Measurements from ENCODE around the gene BMP10.
"Not testable (repeated sequence)": the region's sequence is repeated elsewhere in the genome, so short reads cannot be mapped to it uniquely, and the experiment has no call there.

Gene BMP10

GRCh38 chr2:68895981-68896380 lies 24.8 kb upstream of the BMP10 start:
- not testable (repeated sequence) for DNase-seq (ENCODE audit: low spot score)

DNA sequence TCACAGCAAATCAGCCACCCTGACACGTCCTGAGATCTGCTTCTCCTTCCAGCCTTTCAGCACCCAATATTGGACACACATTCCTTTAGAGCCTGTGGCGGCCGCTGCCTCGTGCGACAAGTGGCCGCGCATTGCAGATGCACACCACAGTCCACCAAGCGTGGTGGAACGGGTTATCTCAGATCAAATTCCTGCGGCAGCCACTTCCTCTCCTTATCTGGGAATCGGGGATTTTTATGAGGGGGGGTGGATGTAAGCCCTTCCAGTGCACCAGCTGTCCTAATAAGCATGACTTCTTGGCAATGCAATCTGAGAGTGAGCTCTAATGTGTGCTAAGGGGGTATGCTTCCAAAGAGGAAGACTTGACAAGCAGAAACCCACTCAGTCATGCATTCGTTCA lies 18.3 kb upstream of the BMP10 start:
- DNase-seq (ENCODE audit: low spot score), result peak; percentile 79

GRCh38 chr2:68889021-68889420 lies 17.8 kb upstream of the BMP10 start:
- no peak for DNase-seq (ENCODE audit: low spot score)

- DNase-seq (ENCODE audit: low spot score), result no peak
Measured at GRCh38 chr2:68888038-68888704, 17.0 kb upstream of the BMP10 start.

- no peak for DNase-seq (ENCODE audit: low spot score)
Measured at GRCh38 chr2:68885811-68886075, 14.5 kb upstream of the BMP10 start.

- DNase-seq (ENCODE audit: low spot score), result no peak
Measured at GRCh38 chr2:68885074-68885810, 14.0 kb upstream of the BMP10 start.

DNA sequence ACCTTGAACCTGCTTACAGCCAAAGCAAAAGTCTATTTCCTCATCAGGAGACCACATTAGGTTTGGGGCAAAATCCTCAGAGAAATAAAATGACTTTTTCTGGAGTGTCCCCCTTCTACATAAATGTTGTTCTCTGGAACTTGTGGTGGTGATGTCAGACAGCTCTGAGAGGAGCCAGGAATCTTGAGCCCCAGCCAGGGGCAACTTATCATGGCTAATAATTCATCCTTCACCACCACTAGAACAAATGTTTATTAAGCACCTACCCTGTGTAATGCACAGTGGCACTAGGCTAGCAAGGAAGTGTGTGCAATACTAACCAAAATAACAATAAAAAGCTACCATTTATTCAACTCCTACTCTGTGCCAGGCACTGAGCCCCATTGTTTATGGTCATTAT lies 9.0 kb upstream of the BMP10 start:
- DNase-seq (ENCODE audit: low spot score), result no peak

GRCh38 chr2:68879296-68879695 lies 8.1 kb upstream of the BMP10 start:
- DNase-seq (ENCODE audit: low spot score), result no peak

GRCh38 chr2:68878753-68879152 lies 7.6 kb upstream of the BMP10 start:
- no peak for DNase-seq (ENCODE audit: low spot score)

DNA sequence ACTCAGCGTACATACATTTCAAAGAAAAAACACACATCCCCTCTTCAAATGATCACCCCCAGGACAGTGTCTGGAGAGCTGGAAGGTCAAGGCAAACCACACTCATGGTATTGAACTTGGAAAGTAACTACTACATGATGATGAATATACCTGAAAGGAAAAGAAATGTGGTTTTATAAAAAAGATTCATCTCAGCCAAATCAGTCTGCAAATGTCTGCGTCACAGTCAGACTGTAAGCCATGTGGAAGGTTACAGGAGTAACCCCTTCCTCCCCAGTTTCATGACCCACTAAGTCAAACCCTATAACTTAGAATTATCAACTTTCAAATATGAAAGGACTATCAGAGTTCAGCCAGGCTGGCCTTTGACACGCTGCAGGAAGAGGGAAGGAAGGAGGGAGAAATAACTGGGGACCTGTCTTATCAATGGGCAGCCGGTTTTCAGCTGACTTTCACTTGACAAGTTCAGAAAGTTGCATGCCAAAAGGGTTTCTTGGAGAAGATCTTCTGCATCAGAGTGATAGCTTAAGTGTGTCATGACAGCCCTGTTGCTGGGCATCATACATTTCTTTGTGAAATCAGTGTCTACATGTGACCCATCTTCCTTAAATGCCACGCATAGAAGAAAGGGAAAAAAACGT lies 7.0 kb upstream of the BMP10 start:
- no peak for DNase-seq (ENCODE audit: low spot score)

DNA sequence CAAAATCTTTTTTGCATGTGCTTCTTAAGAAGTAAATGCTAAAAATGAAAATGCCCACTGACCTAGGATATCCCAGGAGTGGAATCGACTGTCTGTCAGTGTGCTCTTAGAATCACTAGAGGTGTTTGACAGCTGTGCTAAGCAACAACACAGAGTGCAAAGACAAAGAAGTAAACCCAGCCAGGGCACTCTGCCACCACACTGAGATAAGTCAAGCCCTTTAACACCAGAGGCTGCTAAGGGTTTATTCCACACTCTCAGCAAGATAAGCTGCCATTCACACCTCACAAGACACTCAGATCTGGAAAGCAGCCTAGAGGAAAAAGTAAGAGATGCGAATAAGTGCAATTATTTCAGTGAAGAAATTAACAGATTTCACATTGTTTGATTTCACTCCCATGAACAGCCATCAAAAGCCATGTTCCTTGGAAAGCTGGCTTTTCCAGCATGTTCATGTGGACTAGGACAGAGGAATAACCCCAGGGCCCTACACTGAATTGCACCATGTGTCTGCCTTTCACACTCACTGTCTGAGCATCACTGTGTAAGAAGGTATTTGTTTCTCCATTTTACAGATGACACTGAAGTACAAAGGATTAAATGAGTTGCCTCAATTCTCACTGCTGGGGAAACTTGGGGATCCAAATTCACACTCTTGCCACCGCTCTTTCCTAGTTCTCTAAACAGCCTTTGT lies 6.0 kb upstream of the BMP10 start:
- DNase-seq (ENCODE audit: low spot score), result no peak

DNA sequence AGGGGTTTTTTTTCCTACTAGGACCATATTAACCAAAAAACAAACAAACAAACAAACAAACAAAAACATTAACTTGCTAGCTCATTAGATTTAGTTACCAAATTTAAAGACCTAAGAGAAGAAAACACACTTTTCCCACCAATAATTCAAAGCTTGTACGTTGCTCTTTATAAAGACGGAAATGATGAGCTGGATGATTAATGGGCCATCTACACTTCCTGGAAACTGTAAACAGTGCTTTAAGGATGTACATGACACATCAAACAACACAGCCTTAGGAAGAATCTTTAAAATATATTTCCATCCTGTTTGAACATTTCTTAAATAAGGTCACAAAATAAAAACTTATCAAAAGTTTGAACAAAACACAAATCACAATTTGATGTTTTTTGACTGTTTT lies 982 bp downstream of the BMP10 start:
- no peak for DNase-seq (ENCODE audit: low spot score)

- no peak for DNase-seq (ENCODE audit: low spot score)
Measured at GRCh38 chr2:68865108-68865507, 6.1 kb downstream of the BMP10 start.

DNA sequence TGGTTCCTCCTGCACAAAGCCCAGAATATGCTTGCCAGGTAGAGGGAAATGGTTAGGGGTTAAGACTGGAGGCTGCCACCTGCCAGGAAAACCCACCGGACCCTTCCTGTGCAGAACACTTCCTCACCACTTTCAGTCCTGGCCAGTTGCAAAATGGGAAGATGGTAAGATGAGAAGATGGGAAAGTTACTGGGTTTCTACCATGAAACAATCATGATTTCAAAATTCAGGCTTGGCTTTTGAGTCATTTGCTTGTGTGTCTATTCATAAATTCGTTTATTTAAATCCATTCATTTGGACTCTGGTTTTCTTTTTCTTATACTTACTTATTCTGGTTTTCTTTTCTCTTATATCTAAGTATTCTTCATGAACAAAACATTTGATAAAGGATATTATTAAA lies 7.2 kb downstream of the BMP10 start:
- DNase-seq (ENCODE audit: low spot score), result no peak

DNA sequence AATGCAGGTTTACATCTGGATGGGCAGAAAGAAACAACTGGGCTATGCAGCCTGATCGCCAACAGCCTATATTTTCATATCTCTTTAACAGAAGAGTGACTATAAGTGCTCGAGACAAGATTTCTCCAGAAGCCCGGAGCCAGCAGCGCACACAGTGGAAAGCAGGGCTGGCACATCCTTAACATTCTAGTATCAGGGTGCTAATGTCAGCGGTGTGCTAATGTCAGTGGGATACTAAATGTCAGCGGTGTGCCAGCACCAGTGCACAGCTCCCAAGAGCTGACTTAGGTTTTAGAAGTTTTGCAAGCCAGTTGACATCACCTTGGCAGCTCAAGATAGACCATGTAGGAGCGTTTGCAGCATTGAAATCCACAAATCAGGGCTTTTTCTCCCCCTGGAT lies 8.3 kb downstream of the BMP10 start:
- DNase-seq (ENCODE audit: low spot score), result no peak

GRCh38 chr2:68861330-68861729 lies 9.9 kb downstream of the BMP10 start:
- no peak for DNase-seq (ENCODE audit: low spot score)

- no peak for DNase-seq (ENCODE audit: low spot score)
Measured at GRCh38 chr2:68860111-68860510, 11.1 kb downstream of the BMP10 start.

DNA sequence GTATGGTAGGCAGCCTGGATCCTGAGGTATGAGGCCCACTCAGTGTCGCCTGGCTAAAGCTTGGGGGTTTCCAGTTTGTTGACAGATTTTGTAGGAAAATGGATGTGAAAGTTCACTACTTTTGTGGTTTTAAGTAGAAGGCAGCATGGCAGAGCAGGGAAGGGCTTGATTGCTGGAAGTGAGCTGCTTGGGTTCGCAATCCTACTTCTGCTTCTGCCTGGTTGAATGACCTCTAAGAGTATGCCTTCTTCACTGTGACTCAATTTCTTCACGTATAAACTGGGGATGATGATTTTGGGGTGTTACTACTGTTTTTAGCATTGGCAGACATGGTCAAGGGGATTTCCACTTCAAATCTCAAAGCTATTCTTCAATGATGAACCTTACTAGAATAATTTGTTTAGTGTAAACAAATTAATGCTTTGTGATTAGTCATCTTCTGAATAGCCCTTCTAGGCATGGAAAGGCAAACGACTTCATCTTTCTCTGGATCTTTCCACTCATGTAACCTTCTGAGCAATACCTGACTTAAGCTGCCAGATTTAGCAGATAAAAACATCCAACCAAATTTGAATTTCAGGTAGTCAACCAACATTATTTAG lies 13.2 kb downstream of the BMP10 start:
- DNase-seq (ENCODE audit: low spot score), result no peak

GRCh38 chr2:68857202-68857845 lies 13.9 kb downstream of the BMP10 start:
- no peak for DNase-seq (ENCODE audit: low spot score)

DNA sequence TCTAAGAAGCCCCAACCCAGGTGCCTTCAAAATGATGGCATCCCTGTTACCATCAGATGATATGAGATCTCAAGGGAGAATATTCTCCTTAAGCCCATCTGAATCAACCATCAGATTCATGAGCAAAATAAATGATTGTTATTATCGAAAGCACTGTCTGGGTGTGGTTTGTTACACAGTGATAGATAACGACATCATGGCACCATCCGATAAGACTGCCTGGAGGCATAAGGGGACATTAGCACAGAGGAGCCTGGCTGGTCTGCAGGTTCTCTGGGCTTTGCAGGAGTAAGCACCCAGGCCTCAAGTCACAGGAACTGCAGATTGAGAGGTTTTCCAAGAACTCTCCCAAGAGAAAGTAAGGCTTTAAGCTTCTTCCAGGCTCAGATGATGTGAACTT lies 15.6 kb downstream of the BMP10 start:
- no peak for DNase-seq (ENCODE audit: low spot score)

DNA sequence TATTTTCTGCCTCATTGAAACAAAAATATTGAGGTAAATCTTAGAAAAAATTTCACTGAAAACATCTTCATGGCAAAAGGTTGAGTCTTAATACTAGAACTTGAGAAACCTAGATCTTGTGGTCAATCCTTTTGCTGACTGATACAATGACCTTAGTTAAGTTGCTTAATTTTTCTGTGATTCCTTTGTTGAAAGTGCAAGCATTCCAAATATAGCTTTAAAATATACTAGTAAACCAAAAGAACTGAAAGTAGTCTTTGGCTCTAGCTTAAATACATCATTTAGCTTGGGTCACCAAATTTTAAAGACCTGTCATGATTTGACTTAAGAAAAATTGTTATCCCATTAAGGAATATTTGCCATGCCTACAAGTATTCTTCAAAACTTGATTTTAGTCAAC lies 16.7 kb downstream of the BMP10 start:
- no peak for DNase-seq (ENCODE audit: low spot score)

DNA sequence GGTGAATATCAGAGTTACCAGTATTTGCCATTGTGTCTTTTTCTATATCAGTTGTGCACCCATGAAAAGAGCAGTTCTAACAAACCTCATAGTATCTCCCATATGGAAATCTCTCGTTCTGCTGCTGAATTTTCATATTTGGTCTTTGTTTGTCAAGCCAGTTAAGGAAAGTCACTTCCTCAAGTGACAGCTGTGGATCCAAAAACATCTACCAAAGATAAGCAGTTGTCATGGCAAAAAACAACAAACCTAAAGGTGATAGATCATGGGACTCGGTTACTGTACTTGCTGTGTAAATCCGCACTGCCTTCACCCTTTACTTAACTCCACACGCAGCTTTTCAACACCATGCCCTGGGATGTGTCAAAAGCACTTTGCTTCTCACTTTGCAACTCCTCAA lies 17.3 kb downstream of the BMP10 start:
- DNase-seq (ENCODE audit: low spot score), result no peak

All from SW480 (cell line).